Lung (tissue), 12 donors: ENCODE measurements around the gene APOB. TPM values are rescaled to one million over a fixed set of nuclear protein-coding genes. Genes with fewer than 3 reads are reported as not detected.

Experiments used
- ATAC-seq: fragments of 200-7000 bp; cut with Tn5 transposase; one replicate; pipeline ENCODE4 v1.9.1; 2020; ENCODE audit warnings: moderate number of reproducible peaks; ENCODE audit not compliant: insufficient read depth, low FRiP score
- DNase-seq, 3 donors: peaks; one replicate each; pipeline ENCODE4 v3.0.0-alpha.2; 2013 to 2017
- H3K27ac ChIP-seq, 2 donors: one replicate each; pipeline ENCODE4 v1.5.1; 2013; ENCODE audit warnings: mild to moderate bottlenecking in 2 of 2, moderate library complexity in 2 of 2, control low read depth in 1 of 2, inconsistent platforms in 1 of 2, low read depth in 1 of 2, low read length in 1 of 2
- H3K27me3 ChIP-seq, 3 donors: one replicate each; pipeline ENCODE4 v1.5.1; 2013; ENCODE audit warnings: low read length in 2 of 3; ENCODE audit not compliant: control insufficient read depth in 3 of 3, insufficient read depth in 3 of 3
- H3K36me3 ChIP-seq, 4 donors: one replicate each; pipeline ENCODE4 v1.5.1; 2013; ENCODE audit warnings: low read length in 4 of 4, mild to moderate bottlenecking in 1 of 4, moderate library complexity in 1 of 4; ENCODE audit not compliant: control insufficient read depth in 4 of 4, insufficient read depth in 4 of 4
- H3K4me1 ChIP-seq, 5 donors: one replicate each; pipeline ENCODE4 v1.5.1; 2013; ENCODE audit warnings: low read length in 5 of 5, mild to moderate bottlenecking in 2 of 5, moderate library complexity in 1 of 5; ENCODE audit not compliant: control insufficient read depth in 5 of 5, insufficient read depth in 5 of 5
- H3K4me3 ChIP-seq: one replicate; pipeline ENCODE4 v1.5.1; 2013; ENCODE audit warnings: mild to moderate bottlenecking, control low read depth, moderate library complexity
- H3K9ac ChIP-seq, 2 donors: one replicate each; pipeline ENCODE4 v1.5.1; 2013; ENCODE audit warnings: low read length in 2 of 2, control low read depth in 1 of 2; ENCODE audit not compliant: insufficient read depth in 1 of 2
- H3K9me3 ChIP-seq, 4 donors: one replicate each; pipeline ENCODE4 v1.5.1; 2013; ENCODE audit warnings: low read length in 3 of 4, mild to moderate bottlenecking in 1 of 4, moderate library complexity in 1 of 4; ENCODE audit not compliant: control insufficient read depth in 4 of 4, insufficient read depth in 3 of 4
- CTCF ChIP-seq: IDR thresholded peaks from 2 replicates; pipeline ENCODE4 v1.5.1; 2012; ENCODE audit warnings: mild to moderate bottlenecking; ENCODE audit errors: control extremely low read depth, extremely low read depth
- WGBS, 2 donors: extraction: QIAGEN DNeasy Blood & Tissue Kit; methylation state at CpG; one replicate each; pipeline ENCODE4 v1.1.7; 2013; 5-methylcytosine and 5-hydroxymethylcytosine counted together
- polyA plus RNA-seq, 2 donors: library from polyadenylated mRNA; stranded (reverse); fragments of 200-250 nt; gene quantifications; one replicate each; pipeline ENCODE4 v1.2.1, GENCODE V29; 2013
- total RNA-seq, 2 donors: library from RNA; depleted of rRNA in 1 of 2; stranded (reverse); fragments of >200 nt in 1 of 2; gene quantifications; one replicate each; pipeline ENCODE4 v1.2.1, GENCODE V29; 2014 to 2021
- donor health status: control.
- donor health status: control.
- donor health status: Bipolar disorder and iron deficiency.
- donor health status: healthy.
- donor health status: DM: yes; HTN: yes; CAD: no.

Gene APOB
- total and polyA plus RNA-seq, 4 donors = 0.04 to 1.7 (median 0.18) TPM

- 88 to 94% methylated on average over 2 of the region's 2 CpGs for WGBS, 2 donors
- H3K9me3 ChIP-seq = no peaks in the 10 kb centered on the region
- H3K4me3 ChIP-seq = no peak overlapping the region
- peaks cover 0 to 2% (median 0%) of the 10 kb centered on the region in 3 donors for H3K27me3 ChIP-seq
- no peak for TF ChIP-seq CTCF
- ATAC-seq (no peak), DNase-seq (no peak)
- no peaks in the 10 kb centered on the region for H3K4me1 ChIP-seq
- no peaks in the 10 kb centered on the region for H3K36me3 ChIP-seq
- H3K9ac ChIP-seq = no peak overlapping the region
- no peak overlapping the region for H3K27ac ChIP-seq
Measured at GRCh38 chr2:21018290-21018689, 25.6 kb downstream of the APOB start.

- no peak overlapping the region for H3K9ac ChIP-seq
- H3K4me1 ChIP-seq = no peaks in the 10 kb centered on the region
- no peaks in the 10 kb centered on the region for H3K36me3 ChIP-seq
- peaks cover 0 to 2% (median 0%) of the 10 kb centered on the region in 3 donors for H3K27me3 ChIP-seq
- H3K4me3 ChIP-seq = no peak overlapping the region
- 89 to 91% methylated on average over 4 of the region's 4 CpGs for WGBS, 2 donors
- H3K9me3 ChIP-seq = peaks cover 0 to 3% (median 0%) of the 10 kb centered on the region in 4 donors
- DNase-seq (no peak), ATAC-seq (no peak)
- no peak for TF ChIP-seq CTCF
- H3K27ac ChIP-seq = no peak overlapping the region
Measured at GRCh38 chr2:21017748-21018276, 26.1 kb downstream of the APOB start.

GRCh38 chr2:21015281-21015645 is 28.6 kb downstream of the APOB start:
- 92% methylated on average over 3 of the region's 3 CpGs for WGBS, 2 donors

More at GRCh38 chr2:21015281-21015645, 28.6 kb downstream of the APOB start:
- TF ChIP-seq CTCF = no peak
- H3K27ac ChIP-seq = no peak overlapping the region
- no peak overlapping the region for H3K9ac ChIP-seq
- DNase-seq (no peak), ATAC-seq (no peak)
- no peaks in the 10 kb centered on the region for H3K27me3 ChIP-seq
- H3K36me3 ChIP-seq = no peaks in the 10 kb centered on the region
- H3K9me3 ChIP-seq = peaks cover 0 to 3% (median 0%) of the 10 kb centered on the region in 4 donors
- H3K4me3 ChIP-seq = no peak overlapping the region
- no peaks in the 10 kb centered on the region for H3K4me1 ChIP-seq
